Loucy (cell line): ENCODE measurements around the gene SPATA33.

Experiments
- CTCF ChIP-seq: fragments of 200-600 bp; sonication (generic); conservative IDR thresholded peaks from 2 replicates; pipeline ENCODE4 v1.5.1; 2014; ENCODE audit warnings: mild to moderate bottlenecking, antibody characterized with exemption, low read length
- EZH2phosphoT487 ChIP-seq: fragments of 200-600 bp; IDR thresholded peaks from 2 replicates; pipeline ENCODE4 v1.6.1; 2018; ENCODE audit warnings: antibody characterized with exemption, mild to moderate bottlenecking, moderate library complexity, borderline replicate concordance

DNA sequence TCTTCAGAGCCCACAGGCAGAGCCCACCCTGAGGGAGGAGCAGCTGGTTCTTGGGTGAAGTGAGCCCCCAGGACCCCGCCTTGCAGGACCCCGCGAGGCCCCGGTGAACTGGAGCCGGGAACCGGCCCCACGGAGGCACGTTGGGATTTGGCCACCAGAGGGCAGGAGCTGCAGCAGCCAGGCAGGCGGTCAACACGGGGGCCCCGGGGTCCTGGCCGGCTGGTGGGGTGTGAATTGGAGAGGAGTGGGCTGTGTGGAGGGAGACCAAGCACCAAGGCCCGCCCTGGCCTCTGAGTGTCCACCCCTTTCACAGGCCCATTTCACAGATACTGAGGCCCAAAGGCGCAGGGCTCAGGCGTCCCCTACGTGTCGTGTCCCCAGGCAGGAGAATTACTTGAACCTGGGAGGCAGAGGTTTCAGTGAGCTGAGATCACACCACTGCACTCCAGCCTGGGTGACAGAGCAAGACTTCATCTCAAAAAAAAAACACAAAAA lies 42.0 kb upstream of the SPATA33 start:
- TF ChIP-seq CTCF (peak; percentile 42), EZH2phosphoT487 (no peak)
